Measurements from ENCODE around the gene TJP1. TPM values are rescaled to one million over a fixed set of nuclear protein-coding genes. Genes with fewer than 3 reads are reported as not detected.
A peak's percentile ranks its signal among the peaks of the same experiment; 100 is the strongest.
"Not testable (repeated sequence)": the region's sequence is repeated elsewhere in the genome, so short reads cannot be mapped to it uniquely, and the experiment has no call there.

The TJP1 gene
- total RNA-seq, 1 donor from 2014 or later: 142 TPM

- DNase-seq (ENCODE audit: extremely low read depth, low read depth, low spot score): peak; percentile 90
These were observed 21.5 kb downstream of the TJP1 start for GRCh38 chr15:29800491-29801366.

- no peak for DNase-seq (ENCODE audit: extremely low read depth, low read depth, low spot score)
These were observed 22.4 kb downstream of the TJP1 start for GRCh38 chr15:29799859-29800258.

- DNase-seq (ENCODE audit: extremely low read depth, low read depth, low spot score): no peak
These were observed 26.7 kb downstream of the TJP1 start for GRCh38 chr15:29795610-29796009.

GRCh38 chr15:29792426-29793159, 29.7 kb downstream of the TJP1 start:
- DNase-seq (ENCODE audit: extremely low read depth, low read depth, low spot score): no peak

- no peak for DNase-seq (ENCODE audit: extremely low read depth, low read depth, low spot score)
These were observed 31.7 kb downstream of the TJP1 start for GRCh38 chr15:29790607-29791006.

- no peak for DNase-seq (ENCODE audit: extremely low read depth, low read depth, low spot score)
These were observed 32.4 kb downstream of the TJP1 start for GRCh38 chr15:29789871-29790270.

- DNase-seq (ENCODE audit: extremely low read depth, low read depth, low spot score): no peak
These were observed 33.7 kb downstream of the TJP1 start for GRCh38 chr15:29788433-29789034.

GRCh38 chr15:29787767-29788166, 34.5 kb downstream of the TJP1 start:
- DNase-seq (ENCODE audit: extremely low read depth, low read depth, low spot score): no peak

- DNase-seq (ENCODE audit: extremely low read depth, low read depth, low spot score): no peak
These were observed 36.6 kb downstream of the TJP1 start for GRCh38 chr15:29785642-29786041.

- no peak for DNase-seq (ENCODE audit: extremely low read depth, low read depth, low spot score)
These were observed 37.1 kb downstream of the TJP1 start for GRCh38 chr15:29785136-29785535.

- DNase-seq (ENCODE audit: extremely low read depth, low read depth, low spot score): no peak
These were observed 37.9 kb downstream of the TJP1 start for GRCh38 chr15:29784413-29784812.

- DNase-seq (ENCODE audit: extremely low read depth, low read depth, low spot score): not testable (repeated sequence)
These were observed 39.5 kb downstream of the TJP1 start for GRCh38 chr15:29782816-29783215.

- no peak for DNase-seq (ENCODE audit: extremely low read depth, low read depth, low spot score)
These were observed 43.9 kb downstream of the TJP1 start for GRCh38 chr15:29778382-29778781.

GRCh38 chr15:29776859-29777258, 45.4 kb downstream of the TJP1 start:
- no peak for DNase-seq (ENCODE audit: extremely low read depth, low read depth, low spot score)

- DNase-seq (ENCODE audit: extremely low read depth, low read depth, low spot score): no peak
These were observed 47.4 kb downstream of the TJP1 start for GRCh38 chr15:29774900-29775299.

GRCh38 chr15:29773816-29774215, 48.5 kb downstream of the TJP1 start:
- DNase-seq (ENCODE audit: extremely low read depth, low read depth, low spot score): no peak

- no peak for DNase-seq (ENCODE audit: extremely low read depth, low read depth, low spot score)
These were observed 49.3 kb downstream of the TJP1 start for GRCh38 chr15:29773000-29773399.

- DNase-seq (ENCODE audit: extremely low read depth, low read depth, low spot score): no peak
These were observed 51.5 kb downstream of the TJP1 start for GRCh38 chr15:29770796-29771195.

- DNase-seq (ENCODE audit: extremely low read depth, low read depth, low spot score): no peak
These were observed 56.3 kb downstream of the TJP1 start for GRCh38 chr15:29765898-29766527.

- DNase-seq (ENCODE audit: extremely low read depth, low read depth, low spot score): no peak
These were observed 56.9 kb downstream of the TJP1 start for GRCh38 chr15:29765234-29765841.

- DNase-seq (ENCODE audit: extremely low read depth, low read depth, low spot score): no peak
These were observed 62.7 kb downstream of the TJP1 start for GRCh38 chr15:29759596-29759995.

Measured in glomerular endothelial cell (primary cell).